Fibroblast of lung (primary cell): ENCODE measurements around the gene MYORG.

Experiments used
- CTCF ChIP-seq, 2 donors: IDR thresholded peaks in 1 of 2; conservative IDR thresholded peaks in 1 of 2; 1 replicate in 1 of 2; 2 replicates in 1 of 2; pipeline ENCODE4 v1.5.1; 2011 to 2012; ENCODE audit warnings: low read length in 2 of 2, control low read depth in 1 of 2, inconsistent platforms in 1 of 2, low read depth in 1 of 2, mild to moderate bottlenecking in 1 of 2
- EZH2 ChIP-seq: IDR thresholded peaks from 2 replicates; pipeline ENCODE4 v1.5.1; 2012; ENCODE audit warnings: low read length, control low read depth, mild to moderate bottlenecking; ENCODE audit errors: missing control alignments

- TF ChIP-seq CTCF (conservative IDR thresholded peaks at IDR 0.05 in 1 of 2, IDR thresholded peaks at IDR 0.05 in 1 of 2; ENCODE audit: low read depth in 1 of 2, low read length in 2 of 2) (no peak), EZH2 (no peak)
Observed at GRCh38 chr9:34334916-34335315, 41.8 kb downstream of the MYORG start.
